NCI-H2029 (cell line): Measurements from ENCODE around the gene TEAD1.

Experiments
- DNase-seq: peaks from one replicate; lab custom pipeline; 2025; lab: John Stamatoyannopoulos, UW

Gene TEAD1

DNA sequence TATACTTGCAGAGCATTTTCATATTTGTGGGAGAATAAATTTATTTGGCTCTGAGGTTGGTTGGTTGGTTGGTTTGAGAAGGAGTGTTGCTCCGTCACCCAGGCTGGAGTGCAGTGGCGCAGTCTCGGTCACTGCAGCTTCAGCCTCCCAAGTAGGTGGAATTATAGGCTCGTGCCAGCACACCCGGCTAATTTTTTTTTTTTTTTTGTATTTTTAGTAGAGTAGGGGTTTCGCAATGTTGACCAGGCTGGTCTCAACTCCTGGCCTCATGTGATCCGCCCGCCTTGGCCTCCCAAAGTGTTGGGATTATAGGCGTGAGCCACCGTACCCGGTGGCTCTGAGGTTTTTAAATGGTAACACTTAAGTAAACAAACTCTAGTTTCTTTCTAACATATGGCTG, 161.1 kb downstream of the TEAD1 start:
- DNase-seq: no peak

DNA sequence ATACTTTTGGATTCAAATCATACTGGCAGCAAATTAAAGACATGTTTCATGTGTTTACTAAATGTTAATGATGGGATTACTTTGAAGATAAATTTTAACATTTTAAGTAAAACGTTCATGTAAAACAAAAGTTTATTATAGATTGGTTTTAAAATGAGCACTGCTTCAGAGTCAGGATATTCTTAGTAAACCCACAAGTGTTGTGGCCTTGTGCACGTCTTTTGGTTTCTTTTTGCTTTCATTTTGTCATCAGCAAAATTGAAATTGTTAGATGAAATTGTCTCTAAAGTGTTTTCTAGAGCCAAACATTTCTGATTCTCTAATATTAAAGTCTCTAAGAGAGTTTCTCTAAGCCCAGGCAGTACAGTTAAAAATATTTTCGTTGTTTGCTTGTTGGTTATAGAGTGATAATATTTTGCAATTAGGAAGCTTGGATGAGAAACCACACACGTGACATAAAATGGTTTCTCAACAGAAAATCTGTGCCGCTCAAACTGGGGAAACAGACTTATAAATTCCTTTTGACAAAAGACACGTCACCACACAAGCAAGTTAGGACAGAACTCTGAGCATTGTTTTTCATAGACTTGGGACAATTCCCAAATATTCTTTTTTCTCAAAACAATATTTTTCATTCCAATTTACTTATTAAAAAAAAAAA, 164.4 kb downstream of the TEAD1 start:
- DNase-seq: no peak

DNA sequence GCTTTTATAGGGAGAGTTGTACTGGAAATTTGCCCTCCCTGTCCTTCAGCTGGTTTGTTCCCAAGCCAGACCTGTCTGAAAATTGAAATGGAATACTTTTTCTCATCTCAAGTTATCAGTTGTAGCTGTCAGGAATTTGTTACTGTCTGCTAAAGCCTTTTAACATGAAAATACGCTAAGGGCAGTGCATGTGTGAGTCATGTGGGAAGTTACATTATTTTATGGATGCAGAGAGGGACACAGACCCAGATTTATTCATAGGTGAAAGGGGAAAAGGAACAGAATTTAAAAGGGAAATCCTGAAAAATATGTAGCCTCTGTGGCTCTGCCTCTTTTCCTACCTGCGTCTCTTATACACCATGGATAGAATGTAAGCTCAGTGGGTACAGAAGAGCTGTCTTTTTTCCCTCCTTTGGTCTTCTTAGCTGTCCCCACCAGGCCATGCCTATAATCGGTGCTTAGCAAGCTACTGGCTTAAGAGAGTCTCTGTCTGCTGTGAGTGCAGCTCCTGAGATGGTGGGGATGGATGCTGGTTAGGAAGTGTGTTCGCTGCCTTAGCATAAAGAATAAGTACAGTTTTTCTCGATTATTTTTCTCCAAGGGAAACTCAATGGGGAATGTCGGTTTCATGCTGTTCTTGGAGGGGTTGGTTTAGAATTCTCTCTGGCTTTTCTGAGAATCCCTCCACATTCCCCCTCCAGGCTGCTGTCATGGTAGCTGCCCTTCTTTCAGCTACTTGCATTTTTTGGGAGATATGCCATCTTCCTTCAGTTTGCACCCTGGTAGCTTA, 166.8 kb downstream of the TEAD1 start:
- DNase-seq: no peak

DNA sequence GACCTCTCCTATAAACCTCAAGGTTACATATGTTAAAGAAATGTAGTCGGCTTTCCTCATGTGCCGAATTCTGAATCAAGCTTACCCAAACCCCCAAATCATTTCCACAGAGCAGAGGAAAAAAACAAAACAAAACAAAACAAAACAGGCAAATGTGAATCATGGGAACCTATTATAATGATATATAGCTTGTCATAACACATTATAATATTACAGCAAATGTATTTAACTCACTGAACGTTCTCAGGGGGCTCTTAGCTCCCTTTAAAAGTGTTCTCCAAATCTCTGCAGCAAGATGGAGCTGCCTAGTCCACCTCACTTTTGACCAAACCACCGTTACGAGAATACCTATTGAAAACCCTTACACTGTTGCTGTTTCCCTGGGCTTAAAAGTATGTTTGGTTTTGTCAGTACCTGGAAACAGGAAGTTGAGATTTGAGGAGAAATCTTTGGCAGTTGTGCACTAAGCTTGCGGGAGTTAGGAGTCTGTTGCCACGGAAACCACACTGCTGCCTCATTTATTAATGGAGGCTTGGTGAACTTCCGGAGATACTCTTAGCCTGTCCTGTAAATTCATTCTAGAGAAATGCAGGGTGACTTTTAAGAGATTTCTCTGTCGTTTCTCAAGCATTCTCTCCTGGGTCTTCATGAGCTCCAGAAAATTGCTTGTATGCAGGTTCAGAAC, 167.9 kb downstream of the TEAD1 start:
- peak; percentile 69 for DNase-seq

DNA sequence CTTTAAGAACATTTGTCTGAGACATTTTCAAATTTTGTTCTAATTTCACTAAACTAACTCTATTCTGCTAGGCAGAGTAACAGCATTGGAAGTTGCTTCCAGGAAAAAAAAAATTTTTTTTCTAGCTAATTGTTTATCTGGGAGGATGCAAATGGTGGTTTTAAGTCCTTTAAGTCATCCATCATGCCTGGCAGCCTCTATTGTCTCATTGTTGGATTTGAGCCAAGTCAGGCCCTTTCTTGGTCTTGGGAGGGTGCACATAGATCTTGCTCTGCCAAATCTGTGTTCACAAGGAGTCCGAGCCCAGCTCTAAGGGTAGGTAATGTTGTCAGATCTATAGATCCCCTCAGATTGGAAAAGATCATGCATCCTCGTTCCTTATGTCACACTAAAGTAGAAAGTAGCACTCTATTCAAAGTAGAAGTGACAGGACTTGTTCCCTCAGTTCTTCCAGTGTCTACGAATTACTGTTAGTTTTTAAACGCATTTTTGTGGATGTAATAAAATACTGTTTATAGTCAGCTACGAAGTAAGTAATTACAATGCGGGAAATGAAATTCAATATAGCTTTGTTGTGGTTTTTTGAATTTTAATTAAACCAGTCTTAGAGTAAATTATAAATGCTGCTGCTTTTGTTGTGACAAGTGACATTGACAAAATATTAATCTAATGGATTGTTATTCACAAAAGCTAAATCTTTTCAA, 168.9 kb downstream of the TEAD1 start:
- peak; percentile 72 for DNase-seq

DNA sequence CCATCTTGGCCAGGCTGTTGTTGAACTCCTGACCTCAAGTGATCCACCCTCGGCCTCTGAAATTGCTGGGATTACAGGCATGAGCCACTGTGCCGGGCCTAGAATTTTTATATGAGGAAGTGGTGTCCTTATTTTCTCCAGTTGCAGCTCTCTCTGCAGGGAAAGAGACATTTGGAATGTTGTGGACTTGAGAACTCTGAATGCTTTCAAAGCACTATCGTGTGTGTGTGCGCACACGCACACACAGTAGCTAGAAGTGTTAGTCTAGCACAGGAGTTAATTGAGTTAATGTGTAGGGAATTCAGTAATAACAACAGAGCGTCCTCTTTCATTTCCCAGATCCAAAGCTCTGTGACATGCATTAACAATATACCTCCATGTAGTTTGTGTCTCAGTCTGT, 170.9 kb downstream of the TEAD1 start:
- DNase-seq: no peak

DNA sequence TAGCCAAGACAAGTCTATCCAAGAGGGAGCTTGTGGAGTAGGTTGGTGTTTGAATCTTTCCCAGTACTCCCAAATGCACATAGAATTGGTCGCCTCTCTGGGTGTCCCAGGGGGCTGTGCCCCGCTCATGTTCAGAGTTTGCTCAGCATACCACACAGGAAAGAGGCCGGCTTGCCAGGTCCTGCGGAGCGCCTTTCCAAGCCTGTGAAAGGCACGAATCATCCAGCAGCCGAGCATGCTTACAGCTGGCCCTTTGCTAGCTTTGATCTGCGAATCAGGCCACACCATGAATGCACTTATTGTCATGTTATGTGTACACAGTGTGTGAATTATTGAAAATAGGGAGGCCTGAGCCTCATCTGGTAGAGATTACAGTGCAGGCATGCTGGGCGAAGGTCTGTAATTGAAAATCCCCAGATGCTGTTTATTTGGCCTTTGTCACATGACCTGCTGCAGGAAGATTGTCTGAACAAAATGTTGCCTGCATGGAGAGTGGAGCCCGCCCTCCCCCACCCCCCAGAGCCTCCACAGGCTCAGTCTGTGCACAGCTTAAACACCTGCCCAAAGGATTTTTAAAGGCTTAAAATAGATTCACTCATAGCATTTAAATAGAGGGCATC, 171.6 kb downstream of the TEAD1 start:
- peak; percentile 90 for DNase-seq

DNA sequence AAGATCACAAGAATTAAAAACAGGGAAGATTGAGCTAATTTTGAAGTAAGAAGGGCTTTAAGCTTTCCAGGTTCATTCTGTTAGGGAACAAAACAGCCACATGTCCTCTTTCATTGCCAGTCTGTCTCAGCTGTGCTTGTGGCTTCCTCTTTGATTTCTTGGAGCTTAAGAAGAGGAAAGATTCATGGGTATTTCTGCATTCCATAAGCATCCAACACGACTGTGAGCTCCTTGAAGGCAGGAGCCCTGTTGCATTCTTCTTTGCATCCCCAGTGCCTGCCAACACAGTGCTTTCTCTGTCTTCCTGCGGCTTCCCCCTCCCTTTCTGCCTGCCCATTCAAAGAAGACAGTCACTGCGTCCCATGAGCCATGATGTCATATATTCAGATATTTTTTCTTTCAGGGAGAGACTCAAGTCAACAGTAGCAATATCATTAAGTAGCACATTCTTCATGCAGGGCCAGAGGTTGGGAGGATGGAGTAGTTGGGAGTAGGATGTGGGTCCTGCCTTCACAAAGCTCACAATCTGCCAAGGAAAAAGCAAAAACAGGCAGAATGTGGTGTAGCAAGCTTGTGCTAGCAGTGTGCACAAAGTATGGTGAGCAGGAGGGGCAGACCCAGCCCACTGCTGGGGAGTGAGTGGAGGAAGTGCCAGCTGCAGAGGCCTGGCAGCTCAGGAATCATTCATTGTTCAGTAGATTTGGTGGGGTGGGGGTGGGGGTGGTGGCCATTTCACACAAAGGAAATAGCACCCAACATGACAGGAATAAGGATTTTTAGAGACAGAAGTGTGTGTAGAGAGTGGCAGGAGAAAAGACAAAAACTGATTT, 172.8 kb downstream of the TEAD1 start:
- DNase-seq: peak; percentile 48

DNA sequence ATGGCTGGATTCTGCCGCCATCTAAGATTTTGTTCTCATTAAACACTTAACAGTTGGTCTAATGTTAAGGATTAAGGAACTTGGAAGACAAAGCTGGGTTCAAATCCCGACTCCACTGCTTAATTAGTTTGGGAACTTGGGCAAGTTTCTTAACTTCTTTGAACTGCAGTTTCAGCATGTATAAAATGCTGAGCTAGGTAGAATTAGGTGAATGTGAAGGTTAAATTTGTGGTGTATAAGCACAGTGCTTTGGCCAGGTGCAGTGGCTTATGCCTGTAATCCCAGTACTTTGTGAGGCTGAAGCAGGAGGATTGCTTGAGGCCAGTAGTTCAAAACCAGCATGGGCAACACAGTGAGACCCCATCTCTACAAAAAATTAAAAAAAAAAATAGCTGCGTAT, 174.2 kb downstream of the TEAD1 start:
- DNase-seq: no peak

DNA sequence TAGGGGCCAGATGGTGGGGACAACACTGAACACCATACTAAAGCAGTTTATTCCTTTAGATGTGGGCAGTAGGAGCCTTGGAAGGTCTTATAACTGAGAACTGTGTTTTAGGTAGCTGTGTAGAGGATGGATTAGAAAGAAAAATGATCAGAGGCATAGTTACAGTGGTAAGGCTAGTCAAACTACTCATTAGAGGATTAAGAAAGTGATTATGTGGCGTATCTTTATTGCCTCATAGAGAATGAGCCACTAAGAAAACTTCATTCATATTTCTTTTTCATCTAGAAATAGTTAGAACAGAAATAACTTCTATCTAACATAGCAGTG, 179.1 kb downstream of the TEAD1 start:
- DNase-seq: no peak

DNA sequence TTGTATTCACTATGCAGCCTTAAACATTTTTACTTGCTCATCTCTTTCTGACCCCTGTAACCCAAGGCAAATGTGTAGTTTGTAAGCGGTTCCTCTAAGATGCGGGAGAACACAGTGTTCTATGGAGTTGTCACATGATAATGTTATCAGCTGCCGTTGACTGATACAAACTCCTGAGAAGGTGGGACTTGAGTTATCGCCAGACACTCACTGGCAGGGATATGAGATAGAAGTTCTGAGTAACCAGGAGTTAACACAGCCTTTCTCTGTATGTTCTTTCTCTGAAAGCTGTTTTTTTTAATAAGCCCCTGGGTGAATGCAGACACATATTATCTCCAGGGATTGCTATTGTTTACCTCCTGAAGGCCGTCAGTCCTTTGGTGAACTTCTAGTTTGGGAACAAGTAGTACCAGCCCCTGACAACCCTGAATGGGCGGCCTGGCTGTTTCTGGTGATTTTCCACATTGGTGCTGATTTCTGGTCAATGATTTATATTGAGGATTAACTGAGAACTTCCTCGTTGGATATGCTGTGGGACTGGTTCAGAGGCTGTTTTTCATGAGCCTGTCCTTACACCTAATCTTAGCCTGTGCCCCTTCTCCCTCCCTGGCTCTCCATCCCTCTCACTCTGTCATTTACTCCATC, 179.6 kb downstream of the TEAD1 start:
- DNase-seq: no peak

DNA sequence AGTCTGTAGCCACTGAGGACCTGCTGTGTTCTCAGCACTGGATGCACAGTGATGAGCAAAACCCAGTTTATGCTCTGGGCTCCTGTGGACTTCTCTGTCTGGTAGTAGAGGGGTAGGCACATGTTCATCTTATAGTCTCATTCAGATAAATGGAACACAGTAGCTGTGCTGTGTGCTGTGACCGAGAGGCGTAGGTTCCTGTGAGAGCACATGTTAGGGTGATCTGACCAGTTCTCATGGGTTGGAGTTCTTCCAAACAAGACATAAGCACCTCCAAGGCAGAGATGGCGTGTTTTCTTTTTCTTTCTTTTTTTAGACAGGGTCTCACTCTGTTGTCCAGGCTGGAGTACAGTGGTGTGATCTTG, 180.1 kb downstream of the TEAD1 start:
- DNase-seq: no peak

DNA sequence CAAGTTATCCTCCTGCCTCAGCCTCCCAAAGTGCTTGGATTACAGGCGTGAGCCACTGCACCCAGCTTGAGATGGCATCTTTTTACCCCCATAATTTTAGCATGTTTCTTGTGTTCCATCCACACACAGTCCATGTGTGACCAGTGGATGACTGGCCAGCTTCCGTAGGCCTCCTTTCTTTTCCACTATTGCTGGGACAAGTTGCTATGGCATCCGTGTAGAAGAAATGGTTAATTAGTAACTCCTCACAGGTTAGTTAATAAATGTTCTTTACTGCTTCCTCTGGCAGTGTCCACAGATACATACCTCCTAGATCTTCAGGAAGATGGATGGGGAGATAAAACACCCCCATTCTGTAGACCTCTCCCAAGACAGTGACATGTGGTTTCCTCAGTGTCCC, 180.6 kb downstream of the TEAD1 start:
- DNase-seq: no peak

DNA sequence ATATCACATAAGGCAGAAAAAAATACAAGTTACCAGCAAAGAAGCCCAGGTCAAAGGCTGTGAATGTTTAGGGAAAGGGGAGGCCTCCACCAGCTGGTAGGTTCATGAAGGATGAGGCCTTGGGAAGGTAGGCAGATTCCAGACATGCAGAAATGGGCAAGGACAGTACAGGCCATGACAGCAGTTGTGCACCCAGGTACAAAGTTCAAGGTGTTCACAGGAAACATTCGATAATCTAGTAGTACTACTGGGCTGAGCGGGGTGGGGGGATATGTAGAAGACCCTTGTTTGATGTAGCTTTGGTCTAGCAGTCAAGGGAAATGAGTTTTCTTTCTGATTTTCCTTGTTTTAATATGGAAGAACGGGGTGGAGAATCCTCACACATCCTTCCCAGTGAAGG, 182.1 kb downstream of the TEAD1 start:
- no peak for DNase-seq

DNA sequence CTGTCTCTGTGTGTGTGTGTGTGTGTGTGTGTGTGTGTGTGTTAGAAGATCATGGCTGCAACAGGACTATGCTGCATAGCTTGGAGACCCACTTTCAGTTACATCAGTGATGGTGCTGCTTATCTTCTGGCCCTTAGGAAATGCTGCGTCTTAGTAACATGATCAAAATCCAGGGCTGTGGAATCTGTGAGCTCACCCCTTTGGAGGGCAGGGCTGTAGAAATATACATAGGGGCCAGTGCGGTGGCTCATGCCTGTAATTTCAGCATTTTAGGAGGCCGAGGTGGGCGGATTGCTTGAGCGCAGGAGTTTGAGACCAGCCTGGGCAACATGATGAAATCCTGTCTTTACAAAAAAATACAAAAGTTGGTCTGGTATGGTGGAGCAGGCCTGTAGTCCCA, 183.4 kb downstream of the TEAD1 start:
- no peak for DNase-seq

DNA sequence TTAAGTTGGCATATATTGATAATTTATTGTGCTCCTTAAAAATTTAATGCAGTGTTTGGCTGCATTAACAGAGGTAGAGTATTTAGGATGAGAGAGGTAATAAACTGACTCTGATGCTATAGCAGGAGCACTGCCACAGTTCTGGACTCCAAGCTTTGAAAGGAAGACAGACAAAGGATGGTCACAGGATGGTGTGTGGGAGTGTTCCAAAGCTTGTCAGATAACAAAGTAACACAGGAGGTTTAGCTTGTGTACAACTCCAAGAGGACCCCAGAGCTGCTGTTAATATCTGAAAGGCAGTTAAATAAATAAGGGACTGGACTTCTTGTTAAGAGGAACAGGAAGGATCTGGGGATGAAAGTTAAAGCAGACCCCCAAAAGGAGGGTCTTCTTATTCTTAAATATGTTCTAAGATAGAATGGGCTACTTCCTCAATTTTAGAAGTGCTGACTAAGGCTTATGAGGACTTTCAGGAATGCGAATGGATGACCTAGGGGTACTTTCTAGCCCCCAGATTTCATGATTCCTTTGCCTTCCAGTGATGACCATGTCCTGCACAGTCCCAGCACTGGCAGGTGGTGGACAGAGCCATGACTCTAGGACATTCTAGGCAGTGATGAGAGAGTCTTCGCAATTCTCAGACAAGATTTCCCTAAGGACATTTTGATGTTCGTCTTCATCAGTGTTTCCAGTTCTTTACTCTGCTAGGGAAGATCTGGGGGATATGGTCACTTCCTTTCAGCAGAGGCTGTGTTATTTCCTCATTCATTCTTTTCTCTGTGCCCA, 185.8 kb downstream of the TEAD1 start:
- no peak for DNase-seq

DNA sequence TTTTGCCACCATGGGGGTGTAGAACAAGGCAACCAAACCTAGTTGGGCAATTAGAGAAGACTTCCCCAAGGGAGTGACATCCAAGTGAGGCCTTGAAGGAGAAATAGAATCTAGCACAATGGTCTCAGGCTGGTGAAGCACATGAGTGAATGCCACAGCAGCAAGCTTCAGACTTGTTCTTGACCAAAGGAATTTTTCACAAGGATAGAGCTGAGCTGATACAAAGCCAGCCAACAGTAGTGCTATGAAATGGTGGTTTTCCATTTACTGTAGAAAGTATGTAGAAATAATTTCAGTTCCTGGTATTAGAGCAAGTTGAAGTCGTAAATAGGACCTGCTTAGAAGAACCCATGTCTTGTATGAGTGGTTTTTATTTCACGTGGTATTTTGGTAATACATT, 186.6 kb downstream of the TEAD1 start:
- DNase-seq: no peak

DNA sequence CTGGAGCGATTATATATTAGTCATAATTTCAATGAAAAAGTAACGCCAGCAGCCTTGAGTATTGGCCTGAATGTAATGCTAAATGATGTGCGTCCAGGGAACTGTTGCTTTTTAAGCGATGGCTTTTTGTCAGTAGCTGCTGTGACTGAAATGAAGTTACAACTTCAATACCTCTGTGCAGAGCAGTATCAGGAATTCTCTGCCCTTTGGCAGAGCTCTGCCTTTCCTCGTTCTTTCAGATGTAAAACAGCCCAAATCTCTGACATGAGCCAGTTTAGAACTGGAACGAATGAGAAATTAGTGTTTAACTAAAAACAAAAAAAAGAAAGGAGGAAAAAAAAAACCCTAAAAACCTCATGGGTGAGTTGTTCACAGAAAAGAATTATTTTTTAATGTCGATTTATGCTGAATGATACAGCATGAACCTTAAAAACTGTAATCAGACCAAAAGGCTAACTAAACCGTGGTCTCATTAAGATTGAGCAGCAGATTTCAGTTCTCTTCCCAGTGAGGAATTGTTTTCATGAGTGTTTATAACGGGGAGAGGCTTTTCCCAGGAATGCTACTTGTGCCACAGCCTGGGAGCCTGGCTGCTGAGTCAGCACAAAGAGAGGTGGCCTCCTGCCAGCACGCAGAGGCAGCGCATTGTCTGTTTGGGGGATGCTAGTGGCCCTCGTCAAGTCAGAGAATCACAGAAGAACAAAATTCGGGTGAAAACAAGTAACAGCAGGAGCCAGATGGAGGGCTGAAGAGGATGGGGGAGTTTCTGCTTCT, 188.7 kb downstream of the TEAD1 start:
- no peak for DNase-seq

DNA sequence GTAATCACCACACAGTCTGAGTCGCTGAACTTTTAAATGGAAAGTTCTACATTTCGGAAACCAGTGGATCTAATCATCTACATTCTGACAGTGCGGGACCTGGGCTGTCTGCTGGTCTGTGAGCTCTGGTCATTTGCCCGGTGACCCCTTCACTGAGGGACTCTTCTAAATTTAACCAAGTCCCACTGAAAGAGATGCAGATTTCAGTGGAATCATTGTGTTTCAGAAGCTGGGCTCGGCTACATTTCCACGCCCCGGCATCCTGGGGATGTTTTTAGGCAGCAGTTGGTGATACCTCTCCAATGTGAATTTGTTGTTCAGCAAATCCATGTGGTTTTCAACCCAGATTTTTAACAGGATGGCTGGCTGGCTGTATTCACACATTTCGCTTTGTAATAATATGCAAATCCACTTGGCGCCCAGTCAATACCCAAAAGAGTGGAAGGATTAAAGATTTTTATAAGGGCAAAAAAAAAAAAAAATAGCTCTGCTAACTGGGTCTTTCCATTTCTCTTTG, 189.4 kb downstream of the TEAD1 start:
- DNase-seq: no peak
